HT1080 (cell line): ENCODE results near the gene PEX26. TPM values are rescaled to one million over a fixed set of nuclear protein-coding genes. Genes with fewer than 3 reads are reported as not detected.
"Not testable (repeated sequence)": the region's sequence is repeated elsewhere in the genome, so short reads cannot be mapped to it uniquely, and the experiment has no call there.

Source experiments
- DNase-seq: peaks from one replicate; pipeline ENCODE4 v3.0.0-alpha.2; 2015; ENCODE audit warnings: low read depth
- total RNA-seq: library from RNA; depleted of rRNA; stranded (reverse); fragments of >200 nt; shearing (Covaris generic); gene quantifications from 2 replicates; pipeline ENCODE4 v1.2.3, GENCODE V29; 2014

PEX26 gene
- total RNA-seq, 1 experiment from 2014 or later = 50.9 TPM

- no peak for DNase-seq
These were observed 38.1 kb downstream of the PEX26 start for GRCh38 chr22:18115906-18116371.

- no peak for DNase-seq
These were observed 38.8 kb downstream of the PEX26 start for GRCh38 chr22:18116634-18117033.

DNA sequence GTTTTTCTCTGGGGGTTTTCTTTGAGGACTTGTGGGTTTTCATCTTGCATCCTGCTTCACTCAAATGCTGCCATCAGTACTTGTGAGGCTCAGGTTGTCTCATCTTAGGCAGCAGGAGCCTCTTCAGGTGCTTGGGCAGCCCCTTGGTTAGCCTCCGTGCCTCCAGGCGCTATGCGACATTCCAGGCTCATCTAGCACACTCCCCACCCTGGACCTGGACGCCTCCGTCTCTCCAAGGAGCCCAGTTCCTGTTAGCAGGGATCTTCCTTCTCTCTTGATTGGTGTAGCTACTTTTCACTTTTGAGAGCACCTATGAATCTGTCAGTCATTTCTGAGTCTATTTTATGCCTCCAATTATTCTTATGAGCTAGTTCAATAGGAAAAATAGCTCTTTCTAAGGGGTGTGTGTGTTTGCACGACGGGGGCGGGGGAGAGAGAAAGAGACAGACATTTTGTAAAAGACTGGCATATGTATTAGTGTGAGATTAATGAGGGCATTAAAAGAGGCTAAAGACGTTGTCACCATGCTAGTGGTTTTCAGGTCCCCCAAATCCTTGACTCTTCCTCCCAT, 40.6 kb downstream of the PEX26 start:
- DNase-seq = no peak

DNA sequence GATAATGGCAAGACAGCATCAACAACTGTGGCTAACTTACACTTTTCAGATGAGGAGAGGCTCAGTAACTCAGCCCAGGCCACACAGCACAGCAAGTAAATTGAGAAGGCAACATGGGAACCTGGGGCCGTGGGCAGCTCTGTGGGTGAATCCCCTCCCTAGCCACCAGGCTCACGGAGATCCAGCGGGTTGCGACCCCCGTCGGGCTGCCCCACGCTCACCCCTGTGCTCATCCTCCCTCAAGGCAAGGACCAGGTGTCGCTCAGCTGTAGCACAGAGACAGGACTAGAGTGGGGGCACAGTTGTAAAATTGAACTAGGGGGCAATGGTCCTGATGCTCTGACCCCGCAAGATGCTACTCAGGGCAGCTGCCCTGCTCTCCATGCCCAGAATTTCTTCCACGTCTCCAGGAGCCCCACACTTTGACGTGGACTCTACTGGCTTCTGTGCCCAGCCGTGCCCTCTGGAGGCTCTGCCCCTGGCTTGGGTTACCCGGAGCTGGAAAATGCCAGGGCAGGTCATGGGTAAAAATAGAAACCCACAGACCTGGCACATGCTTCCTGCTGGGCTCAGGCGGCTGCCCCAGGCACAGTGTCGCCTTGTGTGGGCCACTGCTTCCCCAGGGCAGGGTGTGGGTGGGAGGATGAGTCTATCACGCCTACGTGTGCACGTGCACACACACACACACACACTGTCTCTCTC, 41.8 kb downstream of the PEX26 start:
- no peak for DNase-seq

DNA sequence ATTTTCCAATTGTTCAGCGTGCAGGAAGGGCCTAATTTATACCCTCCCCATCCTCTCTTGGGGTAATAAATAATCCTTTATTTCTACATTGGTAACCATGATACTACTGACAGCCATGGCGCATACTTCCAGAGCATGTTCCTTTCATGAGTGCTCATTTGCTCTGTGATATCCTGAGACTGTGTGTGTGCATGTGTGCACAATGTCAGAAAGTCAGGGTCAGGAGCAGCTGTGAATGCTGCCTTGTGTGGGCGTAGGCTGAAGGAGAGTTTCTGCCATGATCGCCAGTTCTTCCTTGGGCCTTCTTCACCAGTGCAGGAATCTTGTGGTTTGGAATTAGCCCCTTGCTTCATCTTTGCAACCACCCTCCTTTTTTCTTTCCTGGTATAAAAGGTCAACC, 43.1 kb downstream of the PEX26 start:
- no peak for DNase-seq

- no peak for DNase-seq
These were observed 43.7 kb downstream of the PEX26 start for GRCh38 chr22:18121506-18121905.

DNA sequence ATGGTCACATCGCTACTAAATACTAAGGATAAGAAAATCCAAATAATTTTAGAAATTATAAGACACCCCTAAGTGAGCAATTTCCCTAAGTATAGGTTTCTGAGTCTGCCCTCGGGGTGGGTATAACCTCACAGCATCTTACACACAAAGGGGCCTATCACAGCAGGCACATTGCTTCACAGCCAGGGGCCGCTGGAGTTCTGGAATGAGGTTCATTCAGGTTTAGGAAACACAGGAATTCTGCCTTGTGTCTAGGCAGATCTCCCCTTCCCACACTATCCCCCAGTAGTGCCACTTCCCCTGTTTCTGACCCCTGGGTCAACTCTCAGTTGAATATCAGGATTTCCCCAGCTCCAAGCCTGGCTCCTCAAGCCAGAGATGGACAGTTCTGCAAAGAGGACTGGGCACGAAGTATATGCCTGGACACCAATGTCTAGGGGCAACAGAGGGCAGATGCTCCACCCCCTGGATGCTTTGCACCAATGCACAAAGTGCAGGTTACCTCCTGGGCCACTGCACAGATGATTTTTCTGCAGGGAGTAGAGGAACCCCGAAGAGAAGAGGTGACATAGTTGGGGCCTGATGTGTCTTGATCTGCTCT, 44.3 kb downstream of the PEX26 start:
- no peak for DNase-seq

GRCh38 chr22:18123476-18124025, 45.8 kb downstream of the PEX26 start:
- not testable (repeated sequence) for DNase-seq

- DNase-seq = no peak
These were observed 48.8 kb downstream of the PEX26 start for GRCh38 chr22:18126606-18127005.

DNA sequence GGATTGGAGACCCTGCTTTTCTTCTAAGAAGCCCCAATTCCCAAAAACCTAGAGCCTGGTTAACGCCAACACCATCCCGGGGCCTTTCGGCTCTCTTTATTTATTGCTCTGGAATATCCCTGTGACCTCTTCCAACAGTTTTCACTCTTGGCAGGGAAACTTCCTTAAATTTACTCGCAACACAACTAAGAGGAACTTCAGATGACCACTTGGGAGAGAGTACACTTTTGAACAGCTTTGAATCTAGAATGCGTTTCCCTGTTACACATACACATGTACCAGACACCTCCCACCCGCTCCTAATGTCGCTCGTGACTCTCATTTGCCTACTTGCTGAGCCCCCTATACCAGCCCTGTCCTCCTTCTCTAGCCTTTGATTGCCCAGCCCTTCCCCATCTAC, 52.2 kb downstream of the PEX26 start:
- no peak for DNase-seq

GRCh38 chr22:18130699-18131429, 53.1 kb downstream of the PEX26 start:
- no peak for DNase-seq

DNA sequence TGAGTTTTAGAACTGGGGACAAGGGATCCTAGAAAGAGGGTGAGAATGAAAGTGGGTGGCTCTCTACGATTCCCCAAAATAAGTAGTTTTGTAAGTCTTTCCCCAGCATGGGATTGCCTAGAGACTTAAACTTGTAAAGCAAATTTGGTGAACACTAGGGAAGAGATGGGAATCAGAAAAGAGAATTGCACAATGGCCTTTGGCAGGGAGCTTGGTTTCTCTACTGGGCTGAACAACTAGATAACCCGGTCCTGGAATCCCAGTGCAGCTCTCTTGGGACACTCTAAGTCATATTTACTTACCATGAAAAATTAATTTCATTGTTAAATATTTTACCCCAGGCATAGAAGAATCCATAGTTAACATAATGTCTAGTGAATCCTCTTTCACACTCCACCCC, 55.7 kb downstream of the PEX26 start:
- no peak for DNase-seq

DNA sequence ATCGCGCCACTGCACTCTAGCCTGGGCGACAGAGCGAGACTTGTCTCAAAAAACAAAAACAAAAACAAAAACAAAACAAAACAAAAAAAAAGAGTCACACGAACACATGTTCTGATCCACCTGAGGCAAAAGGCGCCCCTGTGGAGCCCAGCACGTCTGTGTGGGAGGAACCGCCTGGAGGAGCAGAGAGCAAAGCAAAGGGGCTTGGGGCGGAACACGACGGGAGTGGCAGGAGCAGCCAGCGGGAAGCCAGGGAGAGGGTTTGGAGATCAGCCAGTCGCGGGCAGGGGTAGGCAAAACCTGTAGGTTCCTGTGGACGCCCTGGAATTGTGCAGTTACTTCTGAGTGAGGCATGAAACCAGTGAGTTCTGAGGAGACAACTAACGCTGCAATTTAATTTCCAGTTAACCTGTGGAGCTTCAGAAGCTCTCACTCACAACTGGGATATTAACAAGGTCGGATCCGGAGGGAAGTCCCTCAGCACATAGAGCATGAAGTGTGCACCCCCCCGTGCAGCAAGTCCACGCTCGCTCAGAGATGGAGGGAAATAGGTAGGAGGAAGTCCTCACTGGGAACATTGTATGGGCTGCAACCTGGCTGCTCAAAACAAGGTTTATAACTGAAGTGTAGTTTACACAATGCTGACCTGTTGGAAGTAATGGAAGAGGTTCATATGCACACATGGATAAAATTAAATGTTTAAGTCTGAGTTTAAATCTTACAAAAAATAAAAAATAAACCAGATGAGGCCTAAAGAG, 59.0 kb downstream of the PEX26 start:
- DNase-seq = no peak

DNA sequence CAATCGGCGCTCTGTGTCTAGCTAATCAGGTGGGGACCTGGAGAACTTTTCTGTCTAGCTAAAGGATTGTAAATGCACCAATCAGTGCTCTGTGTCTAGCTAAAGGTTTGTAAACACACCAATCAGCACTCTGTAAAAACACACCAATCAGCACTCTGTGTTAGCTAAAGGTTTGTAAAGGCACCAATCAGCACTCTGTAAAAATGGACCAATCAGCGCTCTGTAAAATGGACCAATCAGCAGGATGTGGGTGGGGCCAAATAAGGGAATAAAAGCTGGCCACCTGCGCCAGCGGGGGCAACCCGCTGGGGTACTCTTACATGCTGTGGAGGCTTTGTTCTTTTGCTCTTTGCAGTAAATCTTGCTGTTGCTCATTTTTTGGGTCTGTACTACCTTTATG, 63.2 kb downstream of the PEX26 start:
- DNase-seq = not testable (repeated sequence)

GRCh38 chr22:18144105-18144504, 66.3 kb downstream of the PEX26 start:
- DNase-seq = no peak

- DNase-seq = no peak
These were observed 68.0 kb downstream of the PEX26 start for GRCh38 chr22:18145676-18146388.

DNA sequence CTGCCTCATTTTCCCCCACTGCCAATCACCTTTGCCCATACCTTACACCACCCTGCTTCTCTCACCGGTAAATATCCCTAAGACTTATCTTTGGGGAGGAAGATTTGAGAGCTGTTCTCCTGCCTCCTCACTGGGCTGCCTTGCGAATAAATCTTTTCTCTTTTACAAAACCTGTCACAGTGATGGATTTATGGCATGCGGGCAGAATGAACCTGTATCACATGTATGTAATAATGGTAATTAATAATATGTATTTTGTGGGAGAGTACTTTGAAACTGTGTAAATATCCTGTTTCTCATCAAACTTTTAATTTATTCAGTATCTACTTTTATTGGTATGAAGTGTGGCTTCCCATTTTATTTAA, 68.6 kb downstream of the PEX26 start:
- no peak for DNase-seq

DNA sequence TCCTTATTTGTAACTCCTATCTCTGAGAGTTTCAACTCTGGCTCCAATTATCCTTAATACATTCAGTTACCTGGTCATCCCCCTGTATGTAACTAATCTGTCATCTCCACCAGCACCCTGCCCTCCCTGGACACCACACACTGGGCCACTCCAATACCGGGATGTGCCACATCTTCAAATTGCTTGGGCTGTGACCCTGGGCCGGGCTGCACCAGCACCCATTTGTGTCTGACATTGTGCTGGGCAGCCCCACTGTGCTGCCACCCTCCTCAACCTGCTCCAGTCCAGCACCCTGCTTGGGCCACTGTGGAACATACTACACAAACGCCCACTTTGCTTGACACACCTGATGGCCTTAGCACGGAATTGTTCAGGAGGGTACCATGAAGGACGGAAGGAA, 70.0 kb downstream of the PEX26 start:
- DNase-seq = no peak

- DNase-seq = no peak
These were observed 70.6 kb downstream of the PEX26 start for GRCh38 chr22:18148293-18148965.

- DNase-seq = no peak
These were observed 74.7 kb downstream of the PEX26 start for GRCh38 chr22:18152519-18152918.
